Stimulated activated CD4-positive, alpha-beta T cell treated with anti-CD3 and anti-CD28 coated beads, Interleukin-4, amount 100 ng/mL, for 1 hour (primary cell): Measurements from ENCODE around the gene KCNIP4.

ENCODE experiments used
- DNase-seq: peaks from one replicate; pipeline ENCODE4 v3.0.0-alpha.2; 2020

The KCNIP4 gene

DNA sequence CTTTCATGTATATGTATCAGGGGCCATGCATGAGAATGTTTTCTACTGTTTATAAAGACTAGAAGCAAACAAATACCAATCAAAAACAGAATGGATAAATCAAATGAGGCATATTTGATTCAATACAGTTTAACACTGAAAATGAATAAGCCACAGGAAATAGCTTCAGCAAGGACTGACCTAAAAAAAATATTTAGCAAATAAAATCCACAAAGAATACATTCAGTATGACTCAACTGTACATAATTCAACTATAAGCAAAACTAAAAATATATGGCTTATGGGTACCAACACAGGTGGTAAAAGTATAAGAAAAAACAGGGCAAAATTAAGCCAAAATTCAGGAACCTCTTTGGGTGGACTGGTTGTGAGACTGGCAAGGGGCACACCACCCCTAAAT, 112.9 kb downstream of the KCNIP4 start:
- DNase-seq, result no peak

DNA sequence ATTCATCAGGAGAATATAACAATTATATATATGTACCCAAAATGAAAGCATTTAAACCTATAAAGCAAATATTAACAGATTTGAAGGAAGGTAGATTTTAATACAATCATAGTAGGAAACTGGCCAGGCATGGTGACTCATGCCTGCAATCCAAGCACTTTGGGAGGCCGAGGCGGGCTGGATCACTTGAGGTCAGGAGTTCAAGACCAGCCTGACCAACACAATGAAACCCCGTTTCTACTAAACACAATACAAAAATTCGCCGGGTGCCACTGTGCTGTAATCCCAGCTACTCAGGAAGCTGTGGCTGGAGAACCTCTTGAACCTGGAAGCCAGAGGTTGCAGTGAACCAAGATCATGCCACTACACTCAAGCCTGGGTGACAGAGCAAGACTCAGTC, 118.3 kb downstream of the KCNIP4 start:
- DNase-seq, result no peak

DNA sequence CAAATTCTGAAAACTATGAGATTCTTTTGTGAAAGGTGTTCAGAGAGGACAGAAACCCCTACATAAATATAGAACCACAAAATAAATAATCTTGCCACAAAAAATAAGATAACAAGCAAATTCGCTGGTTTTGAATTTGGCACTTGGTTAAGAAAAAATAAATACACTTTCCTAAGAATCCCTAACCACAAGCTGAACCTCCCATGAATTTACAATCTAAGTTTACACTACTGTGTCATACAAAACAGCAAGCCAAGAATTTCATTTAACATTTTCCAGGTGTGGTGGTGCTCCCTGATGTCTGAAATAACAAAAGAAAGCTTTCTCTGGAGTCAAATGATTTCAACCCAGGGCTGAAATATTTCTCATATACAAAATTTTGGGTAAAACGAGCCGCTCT, 121.0 kb downstream of the KCNIP4 start:
- no peak for DNase-seq

- no peak for DNase-seq
Observed at GRCh38 chr4:21826071-21826470, 122.5 kb downstream of the KCNIP4 start.

DNA sequence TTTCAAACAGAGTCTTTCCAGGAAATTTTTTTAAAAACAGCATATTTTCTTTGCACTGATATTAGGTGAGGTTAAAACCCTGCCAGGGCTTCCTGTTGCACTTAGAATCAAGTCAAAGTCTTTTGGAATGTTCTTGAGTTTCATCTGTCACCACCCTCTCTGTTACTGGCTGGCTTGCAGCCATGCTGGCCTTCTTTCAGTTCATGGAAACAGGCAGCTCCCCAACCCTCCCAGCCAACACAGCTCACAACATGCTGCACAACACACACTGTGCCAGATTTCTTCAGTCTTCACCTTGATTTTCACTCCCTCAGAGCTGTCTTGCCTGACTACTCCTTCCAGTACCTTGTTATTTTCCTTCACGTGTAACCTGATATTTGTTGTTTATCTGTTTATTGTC, 129.5 kb downstream of the KCNIP4 start:
- DNase-seq, result no peak

GRCh38 chr4:21815651-21816377, 132.8 kb downstream of the KCNIP4 start:
- no peak for DNase-seq

DNA sequence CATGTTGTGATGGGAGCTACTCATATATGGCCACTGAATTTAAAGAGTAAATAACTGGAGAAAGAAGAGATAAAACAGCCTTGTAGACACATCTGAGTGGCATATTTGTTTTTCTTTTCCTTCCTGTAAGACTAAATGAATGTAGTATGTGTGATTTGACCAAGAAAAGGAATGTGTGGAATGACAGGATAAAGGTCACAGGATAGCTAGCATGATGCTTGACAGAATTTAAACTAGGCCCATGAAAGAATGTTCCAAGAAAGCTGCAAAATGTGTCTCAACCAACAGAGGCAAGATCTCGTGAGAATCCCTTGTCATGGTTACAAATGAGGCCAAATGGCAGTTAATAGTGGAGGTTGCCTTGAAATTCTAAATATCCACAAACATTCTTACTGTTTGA, 137.0 kb downstream of the KCNIP4 start:
- no peak for DNase-seq

DNA sequence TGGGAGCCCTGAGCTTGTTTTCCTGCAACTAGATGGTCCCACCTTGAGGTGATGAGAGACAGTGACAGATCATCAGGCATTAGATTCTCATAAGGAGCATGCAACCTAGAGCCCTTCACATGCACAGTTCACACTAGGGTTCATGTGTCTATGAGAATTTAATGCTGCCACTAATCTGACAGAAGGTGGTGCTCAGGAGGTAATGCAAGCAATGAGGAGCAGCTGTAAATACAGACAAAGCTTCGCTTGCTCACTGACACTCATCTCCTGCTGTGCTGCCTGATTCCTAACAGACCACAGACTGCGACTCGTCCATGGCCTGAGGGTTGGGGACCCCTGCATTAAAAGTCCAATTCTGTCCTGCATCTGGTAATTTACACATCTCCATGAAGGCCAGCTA, 141.6 kb downstream of the KCNIP4 start:
- no peak for DNase-seq

GRCh38 chr4:21802406-21802805, 146.2 kb downstream of the KCNIP4 start:
- DNase-seq, result no peak

DNA sequence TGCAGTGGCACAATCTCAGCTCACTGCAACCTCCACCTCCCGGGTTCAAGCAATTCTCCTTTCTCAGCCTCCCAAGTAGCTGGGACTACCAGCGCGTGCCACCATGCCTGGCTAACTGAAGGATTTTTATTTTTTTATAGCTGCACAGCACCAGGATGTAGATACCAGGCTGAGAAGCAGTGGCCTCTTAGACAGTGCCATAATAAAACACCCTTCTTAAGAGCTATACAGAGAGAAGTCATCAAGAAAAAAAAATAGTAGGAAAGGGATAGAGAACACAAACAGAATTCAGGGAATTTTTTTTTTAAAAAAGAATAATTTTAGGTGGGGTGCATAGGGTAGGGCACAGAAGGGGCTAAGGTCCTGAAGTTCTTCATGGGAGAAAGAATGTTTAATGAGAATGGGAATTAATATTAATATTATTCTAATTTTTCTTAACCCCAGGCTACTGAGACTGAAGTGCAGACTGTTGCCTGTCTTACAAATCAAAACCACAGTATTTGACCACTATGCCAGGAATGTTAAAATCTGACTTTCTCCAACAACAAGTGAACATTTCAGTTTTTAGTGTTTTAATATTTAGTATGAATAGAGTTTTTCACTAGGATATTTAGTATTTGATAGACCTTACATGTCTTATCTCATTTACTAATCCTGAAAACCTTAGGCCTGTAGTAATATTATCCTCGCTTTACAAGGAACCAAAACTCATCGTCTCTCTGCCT, 146.7 kb downstream of the KCNIP4 start:
- DNase-seq, result no peak

DNA sequence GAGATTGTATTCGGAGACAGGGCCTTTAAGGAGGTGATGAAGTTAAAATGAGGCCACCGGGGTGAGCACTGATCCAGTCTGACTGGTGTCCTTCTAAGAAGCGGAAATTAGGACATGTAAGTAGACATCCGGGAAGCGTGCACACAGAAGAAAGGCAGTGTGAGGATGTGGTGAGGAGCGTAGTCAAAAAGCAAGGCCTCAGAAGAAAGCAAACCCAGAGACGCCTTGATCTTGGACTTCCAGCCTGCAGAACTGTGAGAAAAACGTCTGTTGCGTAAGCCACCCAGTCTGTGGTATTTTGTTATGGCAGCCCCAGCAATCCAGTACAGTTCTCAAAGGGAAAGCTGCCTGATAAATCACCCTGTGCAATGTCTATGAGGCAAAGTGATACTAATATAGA, 153.5 kb downstream of the KCNIP4 start:
- DNase-seq, result no peak

DNA sequence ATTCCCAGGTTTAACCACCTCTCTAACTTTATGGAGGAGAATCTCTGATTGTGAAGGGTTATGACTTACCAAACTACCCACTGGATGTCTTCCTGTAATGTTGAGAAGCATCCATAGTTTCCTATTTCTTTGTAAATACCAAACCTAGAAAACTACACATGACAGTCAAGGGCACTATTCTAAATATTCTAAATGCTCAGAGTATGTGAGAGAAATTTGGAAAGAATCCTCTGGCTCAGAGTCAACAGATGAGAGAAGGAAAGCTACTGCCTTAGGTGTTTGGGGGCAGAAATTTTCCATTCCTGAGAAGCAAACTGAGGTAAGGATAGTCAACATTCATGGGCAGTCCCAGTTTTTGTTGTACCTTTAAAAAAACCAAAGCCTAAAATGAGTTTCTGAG, 155.8 kb downstream of the KCNIP4 start:
- no peak for DNase-seq

DNA sequence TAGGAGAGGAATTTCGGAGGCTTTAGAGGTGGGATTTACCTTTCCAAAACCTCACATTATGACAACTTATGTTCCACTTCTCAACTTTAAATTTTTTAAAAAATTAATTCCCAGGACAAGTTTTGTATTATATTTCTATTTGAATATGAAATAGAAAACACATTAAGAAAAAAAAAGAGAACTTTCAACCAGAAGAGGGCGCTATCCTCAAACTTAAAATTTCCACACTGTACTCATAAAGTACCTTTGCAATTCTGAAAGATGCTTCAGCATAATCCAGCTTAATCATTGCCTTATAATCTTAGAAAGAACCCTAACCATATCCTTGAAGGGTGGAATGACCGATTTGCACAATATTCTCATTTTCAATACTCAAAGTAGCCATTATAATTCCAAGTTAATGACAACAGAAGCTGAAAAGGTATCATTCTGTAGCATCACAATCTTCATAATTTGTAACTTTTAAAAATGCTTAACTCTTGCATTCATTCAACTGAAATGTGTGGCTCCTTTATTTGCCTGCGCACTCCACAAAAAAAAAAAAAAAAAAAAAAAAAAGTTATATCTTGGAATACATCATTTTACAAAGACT, 158.0 kb downstream of the KCNIP4 start:
- no peak for DNase-seq

DNA sequence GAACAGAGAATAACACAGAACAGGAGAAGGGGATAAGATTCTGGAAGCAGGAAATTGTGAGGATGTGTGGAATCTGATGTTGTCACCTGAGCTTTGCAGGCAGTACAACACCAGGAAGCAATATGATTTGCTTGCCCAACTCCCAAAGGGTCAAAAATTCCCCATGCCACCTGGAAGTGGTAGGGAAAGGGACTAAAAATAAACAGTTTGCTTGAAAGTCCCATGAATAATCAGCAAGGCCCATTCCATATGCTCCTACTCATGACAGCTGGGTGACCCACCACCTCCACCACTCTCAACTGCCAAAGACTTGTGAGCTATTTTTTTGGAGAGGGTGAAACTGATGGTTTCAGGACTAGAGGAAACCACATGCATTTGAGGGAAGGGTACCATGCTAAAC, 168.4 kb downstream of the KCNIP4 start:
- no peak for DNase-seq

- no peak for DNase-seq
Observed at GRCh38 chr4:21778702-21779101, 169.9 kb downstream of the KCNIP4 start.

DNA sequence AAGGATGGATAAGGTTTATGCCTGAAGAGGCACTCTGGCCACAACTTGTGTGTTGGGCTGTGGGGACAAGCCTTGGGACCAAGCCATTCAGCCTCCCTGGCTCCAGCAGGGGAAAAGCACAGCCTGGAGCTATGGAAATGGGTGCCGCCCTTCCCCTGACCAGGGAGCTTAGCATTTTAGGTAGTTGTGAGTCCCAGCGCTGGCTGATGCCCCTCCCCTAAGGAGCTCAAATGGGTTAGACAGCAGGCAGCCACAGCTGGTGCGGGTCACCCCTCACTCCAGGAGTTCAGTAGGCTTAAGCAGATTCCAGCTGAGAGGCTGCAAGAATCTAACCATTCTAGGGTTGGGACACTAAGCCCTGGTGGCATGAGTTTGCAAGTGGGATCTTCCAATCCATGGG, 172.9 kb downstream of the KCNIP4 start:
- DNase-seq, result no peak

- DNase-seq, result no peak
Observed at GRCh38 chr4:21769404-21770147, 179.0 kb downstream of the KCNIP4 start.

GRCh38 chr4:21768349-21769310, 179.9 kb downstream of the KCNIP4 start:
- DNase-seq, result no peak

DNA sequence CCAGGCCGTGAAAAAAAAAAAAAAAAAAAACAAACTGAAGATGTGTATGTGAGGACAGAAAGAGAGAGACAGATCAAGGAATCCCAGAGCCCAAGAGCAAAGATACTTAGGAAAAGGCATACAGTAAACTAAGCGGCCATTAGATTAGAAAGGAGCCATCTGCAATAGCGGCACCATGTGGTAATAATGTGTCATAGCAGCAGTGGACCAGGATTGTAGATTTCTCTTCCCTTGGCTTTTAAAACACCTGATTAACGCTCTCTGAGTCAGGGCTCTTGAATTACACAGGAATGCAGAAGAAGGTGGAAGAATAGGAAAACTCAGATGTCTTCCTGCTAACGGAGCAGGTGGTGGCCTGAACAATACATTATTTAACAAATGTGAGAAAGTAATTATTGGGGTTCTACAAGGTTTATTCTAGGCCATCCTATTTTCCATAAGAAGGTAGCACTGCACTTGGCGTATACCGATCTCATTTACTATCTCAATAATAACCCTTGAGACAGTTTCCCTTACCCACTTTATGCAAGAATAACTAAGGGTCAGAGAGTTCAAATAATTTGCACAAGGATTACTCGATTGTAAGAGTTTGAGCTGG, 182.7 kb downstream of the KCNIP4 start:
- DNase-seq, result no peak

DNA sequence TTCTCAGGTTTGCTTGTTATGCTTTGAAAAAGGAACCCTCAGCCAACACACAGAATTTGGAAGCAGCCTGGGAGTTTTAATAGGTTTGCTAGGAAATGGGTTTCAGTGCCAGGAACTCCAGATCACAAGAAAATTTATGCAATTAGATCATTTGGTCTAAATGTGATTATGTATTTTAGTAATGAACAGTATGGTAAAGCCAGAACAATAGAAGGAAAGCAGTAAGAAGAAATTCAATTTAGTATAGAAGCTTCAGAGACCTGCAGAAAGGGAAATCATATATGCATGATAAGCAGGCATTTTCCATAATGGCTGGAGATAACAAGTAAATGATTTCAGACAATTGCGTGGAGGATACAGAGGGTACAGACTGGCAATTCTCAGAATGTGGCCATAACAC, 184.7 kb downstream of the KCNIP4 start:
- DNase-seq, result no peak

- no peak for DNase-seq
Observed at GRCh38 chr4:21757248-21757647, 191.3 kb downstream of the KCNIP4 start.
